ENCODE measurements around the gene TNS1. TPM values are rescaled to one million over a fixed set of nuclear protein-coding genes. Genes with fewer than 3 reads are reported as not detected.

TNS1 gene
- total RNA-seq, 1 donor from 2014 or later, result 46.1 TPM

- no peak for DNase-seq (ENCODE audit: extremely low read depth, low read depth, low spot score)
These were observed 241.0 kb downstream of the TNS1 start for GRCh38 chr2:217761645-217762277.

DNA sequence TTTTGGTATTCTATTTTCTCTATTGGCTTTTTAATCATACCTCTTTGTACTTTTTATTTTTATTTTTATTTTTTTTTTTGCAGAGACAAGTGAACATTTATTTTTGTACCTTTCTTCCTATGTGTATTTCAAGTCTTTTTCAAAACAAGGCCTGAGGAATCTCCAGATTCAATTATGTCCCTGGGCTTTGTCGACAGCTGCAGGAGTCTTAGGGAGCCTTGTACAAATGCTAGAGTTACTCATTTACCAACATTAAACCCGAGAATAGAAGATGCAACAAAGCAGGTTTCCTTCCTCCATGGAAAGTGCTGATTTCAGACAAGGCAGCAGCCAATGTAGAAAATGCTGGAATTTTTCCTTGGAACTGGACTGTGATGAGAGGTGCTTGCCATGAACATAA is 242.8 kb downstream of the TNS1 start:
- no peak for DNase-seq (ENCODE audit: extremely low read depth, low read depth, low spot score)

- DNase-seq (ENCODE audit: extremely low read depth, low read depth, low spot score), result no peak
These were observed 245.7 kb downstream of the TNS1 start for GRCh38 chr2:217757108-217757463.

GRCh38 chr2:217756375-217757107 is 246.3 kb downstream of the TNS1 start:
- no peak for DNase-seq (ENCODE audit: extremely low read depth, low read depth, low spot score)

DNA sequence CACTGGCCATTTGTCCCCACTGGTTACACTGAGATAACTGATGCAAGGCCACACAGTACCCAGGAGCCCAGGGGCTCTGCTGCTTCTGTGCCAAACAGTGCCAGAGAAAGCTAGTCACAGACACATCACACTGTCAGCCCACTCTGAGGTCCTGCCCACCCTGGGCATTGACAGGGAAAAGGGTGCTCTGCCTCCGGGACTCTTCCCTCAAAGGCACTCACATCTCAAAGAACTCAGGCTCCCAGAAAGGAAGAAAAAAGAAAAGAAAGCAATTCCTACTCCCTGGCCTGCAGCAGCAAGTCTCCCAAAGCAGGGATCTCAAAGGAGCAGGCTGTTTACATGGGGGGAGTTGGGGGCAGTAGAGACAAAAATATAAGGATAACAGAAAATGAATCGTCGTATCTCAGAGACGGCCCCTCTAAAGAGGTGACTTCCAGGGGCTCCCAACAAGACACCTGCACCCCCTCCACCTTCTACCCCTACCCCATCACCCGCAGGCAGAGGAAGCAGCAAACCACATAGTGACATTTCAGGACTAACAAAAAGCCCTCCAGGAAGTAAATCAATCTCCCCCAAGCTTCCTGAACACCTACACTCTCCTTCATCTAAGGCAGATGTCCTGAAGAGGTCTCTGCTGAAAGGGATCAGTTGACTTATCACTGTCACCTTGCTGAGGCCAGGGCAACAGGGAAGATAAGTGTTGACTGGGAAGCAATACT is 247.6 kb downstream of the TNS1 start:
- DNase-seq (ENCODE audit: extremely low read depth, low read depth, low spot score), result no peak

DNA sequence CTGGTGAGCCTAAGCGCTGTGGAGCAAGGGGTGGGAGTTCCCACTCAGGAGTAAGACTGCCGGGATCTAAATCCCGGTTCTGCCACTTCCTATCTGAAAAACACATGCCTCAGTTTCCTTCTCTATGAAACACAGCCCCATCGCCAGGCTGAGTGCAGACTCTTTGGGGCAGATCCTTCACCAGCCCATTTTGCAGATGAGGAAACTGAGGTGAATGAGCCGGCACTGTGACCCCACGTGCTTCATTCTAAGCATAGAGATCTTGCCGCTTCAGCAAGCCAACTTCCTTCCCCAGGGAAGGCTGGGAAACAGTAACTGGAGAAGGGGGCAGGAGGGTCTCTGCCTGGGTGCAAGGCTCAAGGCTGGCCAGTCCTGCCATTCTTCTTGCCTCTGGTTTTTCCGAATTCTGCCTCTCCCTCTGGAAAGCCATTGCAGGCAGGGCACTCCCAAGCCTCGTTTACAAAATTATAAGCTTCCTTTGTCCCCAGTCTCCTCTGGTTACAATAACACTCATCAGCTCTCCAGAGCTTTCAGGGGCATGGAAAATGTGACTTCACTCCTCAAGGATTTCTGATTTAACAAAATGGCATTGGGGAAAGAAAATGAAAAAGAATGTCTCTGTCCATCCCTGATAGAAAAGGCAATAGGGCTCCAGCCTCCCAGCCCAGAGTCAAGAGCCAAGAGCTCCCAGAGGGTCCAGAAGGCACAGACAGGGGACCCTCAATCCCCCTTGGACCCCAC is 249.2 kb downstream of the TNS1 start:
- DNase-seq (ENCODE audit: extremely low read depth, low read depth, low spot score), result no peak

DNA sequence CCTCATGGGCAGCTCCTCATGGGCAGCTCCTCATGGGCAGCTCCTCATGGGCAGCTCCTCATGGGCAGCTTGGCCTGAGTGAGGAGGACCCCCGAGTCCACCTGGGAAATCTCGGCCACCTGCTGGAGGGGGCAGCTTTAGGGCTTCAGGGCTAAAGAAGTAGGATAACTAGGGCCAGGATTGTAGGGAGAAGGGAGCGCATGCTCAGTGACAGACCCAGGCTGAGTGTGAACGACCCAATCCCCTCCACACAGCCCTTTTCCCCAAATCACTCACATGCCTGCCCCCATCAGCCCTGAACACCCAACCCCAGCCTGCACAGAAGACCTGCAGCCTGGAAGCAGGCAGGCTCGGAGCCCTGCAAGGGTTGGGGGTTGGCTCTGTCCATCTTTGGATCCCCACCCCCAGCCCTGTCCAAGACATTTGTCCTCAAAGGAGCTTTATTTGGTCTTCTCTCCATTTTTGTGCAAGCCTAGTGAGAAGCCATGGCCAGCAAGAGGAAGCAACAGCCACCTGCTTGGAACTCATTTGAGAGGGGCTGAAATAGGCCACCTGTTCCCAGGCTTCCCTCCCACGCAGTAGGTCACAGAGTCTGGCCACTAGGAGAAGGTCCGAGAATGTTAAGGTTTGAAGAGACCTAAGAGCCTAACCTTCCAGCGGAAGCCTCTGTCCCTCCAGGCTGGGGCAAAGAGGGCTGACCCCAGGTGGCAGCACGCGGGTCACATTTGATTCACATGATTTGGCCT is 249.9 kb downstream of the TNS1 start:
- DNase-seq (ENCODE audit: extremely low read depth, low read depth, low spot score), result no peak

GRCh38 chr2:217751952-217752351 is 250.8 kb downstream of the TNS1 start:
- DNase-seq (ENCODE audit: extremely low read depth, low read depth, low spot score), result no peak

GRCh38 chr2:217751192-217751591 is 251.6 kb downstream of the TNS1 start:
- DNase-seq (ENCODE audit: extremely low read depth, low read depth, low spot score), result no peak

Other genes with a start within 250 kb of the TNS1 start
- gene RUFY4, start 66.3 kb upstream of the TNS1 start, total RNA-seq, result not detected in 2 replicates
- not detected in 2 replicates for gene CXCR2, start 123.0 kb upstream of the TNS1 start, total RNA-seq
- not detected in 2 replicates for gene CXCR1, start 164.0 kb upstream of the TNS1 start, total RNA-seq
- gene ARPC2, start 214.2 kb upstream of the TNS1 start, total RNA-seq, result 530 and 644 TPM in 2 replicates